Ishikawa (cell line): ENCODE measurements around the gene IWS1.

Source experiments
- CREB1 ChIP-seq: IDR thresholded peaks from 2 replicates; pipeline ENCODE4 v1.6.1; 2012; ENCODE audit warnings: low read depth
- EP300 ChIP-seq: IDR thresholded peaks from 2 replicates; pipeline ENCODE4 v1.6.1; 2012; ENCODE audit warnings: borderline replicate concordance
- FOXM1 ChIP-seq: IDR thresholded peaks from 2 replicates; pipeline ENCODE4 v1.6.1; 2012; ENCODE audit warnings: low read depth, borderline replicate concordance
- MAX ChIP-seq: IDR thresholded peaks from 2 replicates; pipeline ENCODE4 v1.6.1; 2012
- RAD21 ChIP-seq: IDR thresholded peaks from 2 replicates; pipeline ENCODE4 v1.6.1; 2012; ENCODE audit warnings: low read depth
- TF ChIP-seq, protein P1 (sequence below): IDR thresholded peaks from 2 replicates; pipeline ENCODE4 v1.6.1; 2012; ENCODE audit warnings: low read depth, mild to moderate bottlenecking

- TF ChIP-seq, protein P1, sequence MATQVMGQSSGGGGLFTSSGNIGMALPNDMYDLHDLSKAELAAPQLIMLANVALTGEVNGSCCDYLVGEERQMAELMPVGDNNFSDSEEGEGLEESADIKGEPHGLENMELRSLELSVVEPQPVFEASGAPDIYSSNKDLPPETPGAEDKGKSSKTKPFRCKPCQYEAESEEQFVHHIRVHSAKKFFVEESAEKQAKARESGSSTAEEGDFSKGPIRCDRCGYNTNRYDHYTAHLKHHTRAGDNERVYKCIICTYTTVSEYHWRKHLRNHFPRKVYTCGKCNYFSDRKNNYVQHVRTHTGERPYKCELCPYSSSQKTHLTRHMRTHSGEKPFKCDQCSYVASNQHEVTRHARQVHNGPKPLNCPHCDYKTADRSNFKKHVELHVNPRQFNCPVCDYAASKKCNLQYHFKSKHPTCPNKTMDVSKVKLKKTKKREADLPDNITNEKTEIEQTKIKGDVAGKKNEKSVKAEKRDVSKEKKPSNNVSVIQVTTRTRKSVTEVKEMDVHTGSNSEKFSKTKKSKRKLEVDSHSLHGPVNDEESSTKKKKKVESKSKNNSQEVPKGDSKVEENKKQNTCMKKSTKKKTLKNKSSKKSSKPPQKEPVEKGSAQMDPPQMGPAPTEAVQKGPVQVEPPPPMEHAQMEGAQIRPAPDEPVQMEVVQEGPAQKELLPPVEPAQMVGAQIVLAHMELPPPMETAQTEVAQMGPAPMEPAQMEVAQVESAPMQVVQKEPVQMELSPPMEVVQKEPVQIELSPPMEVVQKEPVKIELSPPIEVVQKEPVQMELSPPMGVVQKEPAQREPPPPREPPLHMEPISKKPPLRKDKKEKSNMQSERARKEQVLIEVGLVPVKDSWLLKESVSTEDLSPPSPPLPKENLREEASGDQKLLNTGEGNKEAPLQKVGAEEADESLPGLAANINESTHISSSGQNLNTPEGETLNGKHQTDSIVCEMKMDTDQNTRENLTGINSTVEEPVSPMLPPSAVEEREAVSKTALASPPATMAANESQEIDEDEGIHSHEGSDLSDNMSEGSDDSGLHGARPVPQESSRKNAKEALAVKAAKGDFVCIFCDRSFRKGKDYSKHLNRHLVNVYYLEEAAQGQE = no peak
- no peak for TF ChIP-seq EP300
- peak; percentile 60 for TF ChIP-seq RAD21
- TF ChIP-seq FOXM1 = no peak
- TF ChIP-seq MAX = no peak
- TF ChIP-seq CREB1 = no peak
These were observed 47.0 kb downstream of the IWS1 start for GRCh38 chr2:127479219-127479825.
